Measurements from ENCODE around the gene DHX32.

DNA sequence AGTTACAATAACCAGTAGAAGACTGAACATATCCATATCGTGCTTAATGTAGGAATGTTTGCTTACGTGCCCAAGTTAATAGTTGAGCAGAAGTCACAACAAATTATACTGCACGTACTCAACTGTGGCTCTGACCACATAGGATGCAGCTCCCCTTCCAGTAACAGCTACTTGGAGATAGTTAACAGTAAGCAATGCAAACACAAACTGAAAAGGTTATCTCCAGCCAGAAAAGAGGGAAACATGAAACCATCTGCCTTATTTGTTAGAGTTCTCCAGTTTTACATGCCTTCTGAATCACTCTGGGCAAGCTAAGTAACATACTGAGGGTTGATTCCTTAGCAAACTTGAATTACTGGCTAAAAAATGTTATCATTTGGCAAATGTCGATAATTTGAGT is 9.8 kb downstream of the DHX32 start:
- TF ChIP-seq, protein P1, sequence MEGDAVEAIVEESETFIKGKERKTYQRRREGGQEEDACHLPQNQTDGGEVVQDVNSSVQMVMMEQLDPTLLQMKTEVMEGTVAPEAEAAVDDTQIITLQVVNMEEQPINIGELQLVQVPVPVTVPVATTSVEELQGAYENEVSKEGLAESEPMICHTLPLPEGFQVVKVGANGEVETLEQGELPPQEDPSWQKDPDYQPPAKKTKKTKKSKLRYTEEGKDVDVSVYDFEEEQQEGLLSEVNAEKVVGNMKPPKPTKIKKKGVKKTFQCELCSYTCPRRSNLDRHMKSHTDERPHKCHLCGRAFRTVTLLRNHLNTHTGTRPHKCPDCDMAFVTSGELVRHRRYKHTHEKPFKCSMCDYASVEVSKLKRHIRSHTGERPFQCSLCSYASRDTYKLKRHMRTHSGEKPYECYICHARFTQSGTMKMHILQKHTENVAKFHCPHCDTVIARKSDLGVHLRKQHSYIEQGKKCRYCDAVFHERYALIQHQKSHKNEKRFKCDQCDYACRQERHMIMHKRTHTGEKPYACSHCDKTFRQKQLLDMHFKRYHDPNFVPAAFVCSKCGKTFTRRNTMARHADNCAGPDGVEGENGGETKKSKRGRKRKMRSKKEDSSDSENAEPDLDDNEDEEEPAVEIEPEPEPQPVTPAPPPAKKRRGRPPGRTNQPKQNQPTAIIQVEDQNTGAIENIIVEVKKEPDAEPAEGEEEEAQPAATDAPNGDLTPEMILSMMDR (IDR thresholded peaks at IDR 0.05): no peak
- TF ChIP-seq EZH2 (IDR thresholded peaks at IDR 0.05; ENCODE audit: borderline replicate concordance, insufficient read depth, low read depth, low read length, poor library complexity, severe bottlenecking): no peak
